GM21390 (cell line): Measurements from ENCODE around the gene RD3L.
"Not testable (repeated sequence)": the region's sequence is repeated elsewhere in the genome, so short reads cannot be mapped to it uniquely, and the experiment has no call there.

Experiments
- ATAC-seq: cut with Tn5 transposase; IDR thresholded peaks from one replicate; pipeline ENCODE4 v1.9.1; 2021; ENCODE audit not compliant: unreplicated experiment

The RD3L gene

DNA sequence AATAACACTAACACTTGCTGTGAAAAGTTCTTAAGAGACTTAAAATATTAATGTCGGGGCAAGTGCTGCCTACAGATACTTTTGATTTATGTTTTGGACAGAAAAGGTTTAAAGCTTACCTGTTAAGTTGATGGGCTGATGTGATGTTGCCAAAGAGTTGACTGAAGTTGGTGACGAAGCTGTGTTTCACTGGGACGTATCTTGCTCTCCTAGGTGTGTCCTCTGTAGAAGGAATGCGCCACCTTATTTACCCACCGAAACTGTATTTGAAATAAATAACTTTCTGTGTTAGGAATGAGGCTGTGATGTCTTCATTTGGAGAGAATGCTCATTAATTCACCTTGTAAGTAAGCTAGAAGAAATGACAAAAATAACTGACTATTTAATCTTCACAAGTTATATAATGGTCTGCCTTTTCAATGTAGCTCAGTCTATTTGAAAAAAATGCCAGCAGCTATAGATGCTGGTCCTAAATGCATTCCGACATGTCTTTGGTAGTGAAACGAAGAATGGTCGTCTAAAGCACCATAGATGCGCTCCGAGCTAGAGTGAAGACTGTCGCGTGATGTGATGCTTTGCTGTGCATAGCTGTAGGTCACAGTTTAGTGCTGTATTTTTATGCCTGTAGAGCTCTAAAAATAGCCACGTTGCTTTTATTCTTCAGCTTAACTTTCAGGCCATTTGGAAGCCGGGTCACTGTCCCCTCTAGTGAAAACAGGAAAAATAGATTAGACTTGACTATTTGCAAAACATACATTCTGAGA is at the start of gene RD3L:
RD3L (minus strand) TSS at position 557 of the 764 bp plus-strand sequence. CDS start 834 bp downstream, outside the sequence.
- ATAC-seq = no peak

DNA sequence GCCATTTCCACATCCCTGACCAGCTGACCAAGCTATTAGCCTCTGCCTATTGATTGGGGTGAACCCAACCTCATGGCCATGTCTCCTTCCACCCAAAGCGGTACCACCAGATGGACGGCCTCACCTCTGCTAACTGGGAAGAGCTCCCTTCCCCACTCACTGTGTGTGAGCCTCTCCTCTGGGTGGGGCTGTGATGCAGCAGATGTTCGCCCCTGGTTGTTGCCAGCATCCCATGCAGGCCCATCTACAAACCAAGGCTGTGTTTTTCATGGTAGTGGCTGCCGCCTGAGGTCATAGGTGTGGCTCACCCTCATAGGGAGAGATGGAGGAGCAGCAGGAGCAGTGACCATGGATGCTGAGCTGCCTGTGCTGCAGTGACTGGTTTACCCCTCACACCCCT is 47.6 kb upstream of the RD3L start:
- no peak for ATAC-seq

DNA sequence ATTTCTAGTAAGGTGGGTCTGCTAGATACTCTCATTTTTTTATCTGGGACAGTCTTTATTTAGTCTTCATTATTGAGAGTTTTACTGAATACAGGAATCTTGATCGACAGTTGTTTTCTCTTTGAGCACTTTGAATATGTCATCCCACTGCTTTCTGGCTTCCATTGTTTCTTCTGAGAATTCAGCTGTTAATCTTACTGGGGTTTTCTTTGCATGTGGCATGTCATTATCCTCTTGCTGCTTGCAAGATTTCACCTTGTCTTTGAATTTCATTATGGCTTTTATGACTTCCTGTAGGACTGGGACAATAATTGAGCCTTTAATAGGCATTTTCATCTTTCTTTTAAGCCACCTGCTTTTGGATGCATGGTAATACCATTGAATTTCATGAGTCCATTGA is 46.7 kb upstream of the RD3L start:
- ATAC-seq = no peak

DNA sequence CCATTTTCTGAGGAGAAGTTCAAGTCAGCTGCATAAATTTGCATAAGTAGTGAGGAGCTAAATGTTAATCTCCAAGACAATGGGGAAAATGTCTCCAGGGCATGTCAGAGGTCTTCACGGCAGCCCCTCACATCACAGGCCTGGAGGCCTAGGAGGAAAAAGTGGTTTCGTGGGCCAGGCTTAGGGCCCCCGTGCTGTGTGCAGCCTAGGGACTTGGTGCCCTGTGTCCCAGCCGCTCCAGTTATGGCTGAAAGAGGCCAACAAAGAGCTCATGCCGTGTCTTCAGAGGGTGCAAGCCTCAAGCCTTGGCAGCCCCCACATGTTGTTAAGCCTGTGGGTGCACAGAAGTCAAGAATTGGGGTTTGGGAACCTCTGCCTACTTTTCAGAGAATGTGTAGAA is 41.9 kb upstream of the RD3L start:
- no peak for ATAC-seq

DNA sequence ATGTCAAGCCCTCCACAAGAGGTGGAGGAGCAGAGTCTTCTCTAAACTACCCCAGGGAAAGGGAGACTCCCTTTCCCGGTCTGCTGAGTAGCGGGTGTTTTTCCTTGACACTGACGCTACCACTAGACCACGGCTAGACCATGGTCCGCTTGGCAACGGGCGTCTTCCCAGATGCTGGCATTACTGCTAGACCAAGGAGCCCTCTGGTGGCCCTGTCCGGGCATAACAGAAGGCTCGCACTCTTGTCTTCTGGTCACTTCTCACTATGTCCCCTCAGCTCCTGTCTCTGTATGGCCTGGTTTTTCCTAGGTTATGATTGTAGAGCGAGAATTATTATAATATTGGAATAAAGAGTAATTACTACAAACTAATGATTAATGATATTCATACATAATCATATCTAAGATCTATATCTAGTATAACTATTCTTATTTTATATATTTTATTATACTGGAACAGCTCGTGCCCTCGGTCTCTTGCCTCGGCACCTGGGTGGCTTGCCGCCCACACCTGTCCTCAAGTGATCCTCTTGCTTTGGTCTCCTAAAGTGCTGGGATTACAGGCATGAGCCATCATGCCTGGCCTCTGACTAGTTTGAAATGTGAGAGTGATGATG is 38.4 kb upstream of the RD3L start:
- not testable (repeated sequence) for ATAC-seq

DNA sequence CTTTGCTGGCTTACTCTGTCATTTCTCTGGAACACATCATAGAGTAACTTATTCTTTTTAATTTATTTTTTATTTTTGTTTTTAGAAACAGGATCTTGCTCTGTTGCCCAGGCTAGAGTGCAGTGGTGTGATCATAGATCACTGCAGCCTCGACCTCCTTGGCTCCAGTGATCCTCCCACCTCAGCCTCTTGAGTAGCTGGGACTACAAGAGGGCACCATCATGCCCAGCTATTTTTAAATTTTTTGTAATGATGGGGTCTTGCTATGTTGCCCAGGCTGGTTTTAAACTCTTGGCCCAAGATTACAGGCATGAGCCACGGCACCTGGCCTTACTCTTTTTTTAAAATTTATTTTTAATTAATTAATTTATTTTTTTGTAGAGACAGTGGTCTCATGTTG is 32.2 kb upstream of the RD3L start:
- ATAC-seq = no peak

DNA sequence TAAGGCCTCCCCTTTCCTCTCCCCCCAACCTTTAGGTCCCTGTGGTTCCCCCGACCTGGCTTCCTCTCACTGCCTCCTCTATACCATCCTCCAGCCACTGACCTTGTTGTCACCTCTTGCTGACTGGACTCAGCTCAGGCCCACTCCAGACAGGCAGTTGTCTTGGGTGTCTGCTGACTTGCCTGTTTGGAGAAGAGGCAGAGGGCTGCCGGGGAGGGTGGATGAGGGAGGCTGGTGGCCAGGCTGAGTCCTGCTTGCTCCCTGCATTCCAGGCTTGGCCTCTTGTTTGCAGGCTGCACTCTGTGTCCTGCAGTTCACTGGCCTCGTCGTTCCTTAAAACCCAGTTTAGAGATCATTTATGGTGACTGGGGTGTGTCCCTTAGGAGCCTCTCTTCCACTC is 31.0 kb upstream of the RD3L start:
- ATAC-seq = no peak

DNA sequence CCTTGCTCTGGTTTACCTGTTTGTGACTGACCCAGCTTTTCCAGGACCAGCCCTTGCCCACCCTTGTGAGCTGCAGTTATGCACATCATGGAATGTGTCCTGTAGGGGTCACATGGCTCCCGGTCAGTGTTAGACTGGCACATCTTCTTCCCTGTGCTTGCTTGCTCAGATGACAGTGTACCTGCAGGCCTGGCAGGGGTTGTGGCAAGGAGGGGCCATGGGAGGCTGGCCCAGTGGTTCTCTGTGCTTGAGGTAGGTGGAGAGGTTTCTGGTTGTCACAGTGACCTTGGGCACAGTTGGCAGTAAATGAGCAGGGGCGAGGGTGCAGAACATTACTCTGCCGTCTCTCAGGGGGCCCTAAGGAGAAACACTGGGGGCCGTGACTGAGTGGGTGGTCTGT is 27.6 kb upstream of the RD3L start:
- no peak for ATAC-seq

GRCh38 chr14:103966631-103967030 is 24.3 kb upstream of the RD3L start:
- no peak for ATAC-seq

DNA sequence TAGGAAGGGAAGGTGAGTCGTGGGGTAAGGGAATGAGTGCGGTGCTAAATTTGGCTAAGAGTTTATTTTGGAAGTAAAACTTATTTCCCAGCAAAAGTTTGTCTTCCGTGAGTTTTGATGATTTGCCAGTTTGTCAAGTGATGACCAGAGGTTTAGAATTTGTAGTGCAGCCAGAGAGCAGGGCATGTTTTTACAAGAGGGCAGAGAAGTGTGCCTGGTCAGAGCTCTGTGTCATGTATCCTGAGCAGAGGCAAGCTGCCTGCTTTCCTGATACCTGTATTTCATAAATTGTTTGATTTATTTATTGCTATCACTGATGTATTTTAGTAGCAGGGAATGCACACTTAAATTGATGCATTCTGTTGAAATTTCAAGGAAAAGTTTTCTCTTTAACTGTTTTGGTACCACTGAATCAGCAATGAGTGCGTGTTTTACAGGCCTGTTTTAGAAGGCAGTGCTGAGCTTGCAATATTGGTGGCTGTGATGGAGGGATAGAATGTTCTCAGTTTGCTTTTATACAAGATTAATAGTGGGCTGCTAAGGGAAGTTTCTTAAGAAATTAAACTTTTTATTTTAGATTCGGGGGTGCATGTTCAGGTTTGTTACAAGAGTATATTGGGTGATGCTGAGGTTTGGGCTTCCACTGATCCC is 19.7 kb upstream of the RD3L start:
- ATAC-seq = no peak

- ATAC-seq = no peak
These were observed 18.2 kb upstream of the RD3L start for GRCh38 chr14:103960457-103961055.

DNA sequence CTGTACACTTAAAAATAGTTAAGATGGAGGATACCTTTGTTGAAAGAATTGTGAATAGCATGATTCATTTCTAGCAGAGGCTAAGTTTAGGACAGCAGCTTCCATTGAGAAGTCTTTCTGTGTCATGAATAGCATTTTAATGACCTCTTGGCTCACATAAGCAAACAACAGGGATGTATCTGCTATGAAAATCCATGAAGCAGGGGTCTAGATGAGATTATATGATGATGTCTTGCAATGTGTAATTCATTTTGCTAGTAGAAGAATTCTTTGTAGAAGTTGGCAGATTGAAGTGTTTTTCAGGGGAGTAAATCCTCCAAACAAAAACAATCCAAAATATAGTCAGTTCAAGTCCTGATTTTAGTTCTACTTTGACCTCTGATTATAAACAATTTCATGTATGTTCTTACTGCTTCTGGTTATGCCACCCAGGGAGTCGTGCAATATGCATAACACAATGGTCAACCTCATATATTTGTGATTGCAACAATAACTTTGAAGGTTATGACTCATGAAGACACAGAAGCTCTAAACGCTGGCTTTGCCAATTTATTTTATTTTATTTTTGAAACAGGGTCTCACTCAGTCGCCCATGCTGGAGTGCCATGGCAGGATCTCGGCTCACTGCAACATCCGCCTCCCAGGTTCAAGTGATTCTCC is 6.9 kb upstream of the RD3L start:
- ATAC-seq = no peak

- ATAC-seq = no peak
These were observed 6.1 kb upstream of the RD3L start for GRCh38 chr14:103948442-103948841.

DNA sequence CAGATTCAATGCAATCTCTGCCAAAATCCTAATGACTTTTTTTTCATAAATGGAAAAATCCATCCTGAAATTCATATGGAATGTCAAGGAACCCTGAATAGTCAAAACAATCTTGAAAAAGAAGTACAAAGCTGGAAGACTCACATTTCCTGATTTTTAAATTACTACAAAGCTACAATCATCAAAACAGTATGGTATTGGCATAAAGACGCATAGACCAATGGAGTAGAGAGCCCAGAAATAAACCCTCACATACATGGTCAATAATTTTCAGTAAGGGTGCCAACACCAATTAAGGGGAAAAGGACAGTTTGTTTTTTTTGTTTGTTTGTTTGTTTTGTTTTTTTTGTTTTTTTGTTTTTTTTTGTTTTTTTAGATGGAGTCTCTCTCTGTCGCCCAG is 4.6 kb upstream of the RD3L start:
- ATAC-seq = no peak

DNA sequence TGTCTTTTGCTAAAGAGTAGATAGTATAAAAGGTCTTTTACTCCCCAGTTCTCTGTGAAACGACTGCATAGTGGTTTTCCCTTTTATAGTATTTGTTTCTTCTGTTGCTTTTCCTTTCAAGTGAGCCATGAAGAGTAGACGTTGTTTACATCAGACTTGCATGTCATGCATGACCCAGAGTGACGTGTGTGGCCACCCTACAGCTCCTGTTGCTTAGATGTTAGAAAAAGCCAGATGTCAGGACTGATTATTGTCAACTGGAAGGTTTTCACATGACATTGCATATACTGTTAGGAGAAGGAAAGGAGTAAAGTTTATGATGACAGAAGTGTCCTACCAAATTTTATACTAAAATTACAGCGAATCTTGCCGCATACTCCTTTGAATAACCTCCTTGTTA is 1.3 kb upstream of the RD3L start:
- no peak for ATAC-seq

GRCh38 chr14:103941462-103941861 is 867 bp downstream of the RD3L start:
- ATAC-seq = no peak

GRCh38 chr14:103935102-103935501 is 7.2 kb downstream of the RD3L start:
- ATAC-seq = no peak

- ATAC-seq = no peak
These were observed 9.4 kb downstream of the RD3L start for GRCh38 chr14:103932791-103933490.

- no peak for ATAC-seq
These were observed 10.9 kb downstream of the RD3L start for GRCh38 chr14:103931422-103931821.

DNA sequence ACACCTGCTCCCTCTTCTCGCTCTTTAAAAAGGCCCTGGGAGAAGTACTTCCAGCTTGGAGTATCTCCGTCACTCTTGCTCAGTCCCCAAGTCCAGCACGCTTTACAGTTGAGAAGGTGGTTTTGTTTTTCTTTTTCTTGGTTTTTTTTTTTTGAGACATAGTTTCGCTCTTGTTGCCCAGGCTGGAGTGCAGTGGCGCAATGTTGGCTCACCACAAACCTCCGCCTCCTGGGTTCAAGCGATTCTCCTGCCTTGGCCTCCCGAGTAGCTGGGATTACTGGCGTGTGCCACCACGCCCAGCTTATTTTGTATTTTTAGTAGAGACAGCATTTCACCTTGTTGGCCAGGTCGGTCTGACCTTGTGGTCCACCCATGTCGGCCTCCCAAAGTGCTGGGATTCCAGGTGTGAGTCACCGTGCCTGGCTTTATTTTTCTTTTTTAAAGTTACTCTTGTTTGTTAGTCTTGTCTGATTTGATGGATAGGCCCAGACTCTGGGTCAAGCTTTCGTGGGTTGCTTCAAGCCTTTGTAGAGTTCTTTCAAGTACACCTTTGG is 12.2 kb downstream of the RD3L start:
- ATAC-seq = no peak
